SK-N-SH treated with all-trans-retinoic acid at 6 μM for 48 hours (cell line): ENCODE data around the gene ELAPOR1.

Source experiments
- ATAC-seq: fragments of 200-7000 bp; cut with Tn5 transposase; 3 replicates; pipeline ENCODE4 v1.9.1; 2020; ENCODE audit warnings: mild to moderate bottlenecking, moderate library complexity
- ARNTL ChIP-seq: fragments of 450-650 bp; formaldehyde crosslinking; IDR thresholded peaks from 2 replicates; pipeline ENCODE4 v1.5.0; 2020; ENCODE audit warnings: low read depth, mild to moderate bottlenecking, moderate library complexity, borderline replicate concordance
- BACH2 ChIP-seq: fragments of 250-450 bp; sonication (Bioruptor Pico); IDR thresholded peaks from 2 replicates; pipeline ENCODE4 v1.9.0; 2021; ENCODE audit warnings: mild to moderate bottlenecking, borderline replicate concordance
- CREB5 ChIP-seq: fragments of 250-450 bp; sonication (Bioruptor Pico); IDR thresholded peaks from 2 replicates; pipeline ENCODE4 v1.5.1; 2020; ENCODE audit warnings: low read depth, mild to moderate bottlenecking, moderate library complexity
- CSDC2 ChIP-seq: fragments of 250-450 bp; sonication (Bioruptor Pico); IDR thresholded peaks from 2 replicates; pipeline ENCODE4 v1.5.0; 2020; ENCODE audit warnings: mild to moderate bottlenecking, moderate library complexity
- CSRNP3 ChIP-seq: fragments of 250-450 bp; sonication (Bioruptor Pico); IDR thresholded peaks from 2 replicates; pipeline ENCODE4 v1.5.1; 2021; ENCODE audit warnings: mild to moderate bottlenecking, moderate library complexity
- ESRRG ChIP-seq: fragments of 250-450 bp; sonication (Bioruptor Pico); IDR thresholded peaks from 2 replicates; pipeline ENCODE4 v1.6.1; 2021; ENCODE audit warnings: mild to moderate bottlenecking
- GLIS3 ChIP-seq: fragments of 250-450 bp; sonication (Bioruptor Pico); IDR thresholded peaks from 2 replicates; pipeline ENCODE4 v1.5.0; 2020; ENCODE audit warnings: mild to moderate bottlenecking, moderate library complexity
- ISL1 ChIP-seq: fragments of 250-450 bp; sonication (Bioruptor Pico); IDR thresholded peaks from 2 replicates; pipeline ENCODE4 v2.1.2; 2022; ENCODE audit warnings: mild to moderate bottlenecking, moderate library complexity
- OSR1 ChIP-seq: fragments of 250-450 bp; sonication (Bioruptor Pico); IDR thresholded peaks from 2 replicates; pipeline ENCODE4 v1.8.0; 2022; ENCODE audit warnings: moderate library complexity, mild to moderate bottlenecking, inconsistent platforms
- POU6F1 ChIP-seq: fragments of 250-450 bp; sonication (Bioruptor Pico); IDR thresholded peaks from 2 replicates; pipeline ENCODE4 v1.8.0; 2021; ENCODE audit warnings: low read depth, mild to moderate bottlenecking, moderate library complexity, borderline replicate concordance
- PPARA ChIP-seq: fragments of 250-450 bp; sonication (Bioruptor Pico); IDR thresholded peaks from 2 replicates; pipeline ENCODE4 v1.5.0; 2020; ENCODE audit warnings: mild to moderate bottlenecking, borderline replicate concordance
- RARB ChIP-seq: fragments of 250-450 bp; sonication (Bioruptor Pico); IDR thresholded peaks from 2 replicates; pipeline ENCODE4 v1.8.0; 2021; ENCODE audit warnings: mild to moderate bottlenecking, moderate library complexity
- SNAI2 ChIP-seq: fragments of 250-450 bp; sonication (Bioruptor Pico); IDR thresholded peaks from 2 replicates; pipeline ENCODE4 v1.5.0; 2020; ENCODE audit warnings: mild to moderate bottlenecking, moderate library complexity
- TCF4 ChIP-seq: fragments of 250-450 bp; sonication (Bioruptor Pico); IDR thresholded peaks from 2 replicates; pipeline ENCODE4 v1.8.0; 2021; ENCODE audit warnings: mild to moderate bottlenecking, moderate library complexity, borderline replicate concordance
- TOX ChIP-seq: fragments of 250-450 bp; sonication (Bioruptor Pico); IDR thresholded peaks from 2 replicates; pipeline ENCODE4 v1.8.0; 2021; ENCODE audit warnings: mild to moderate bottlenecking, moderate library complexity, borderline replicate concordance
- ZC3H10 ChIP-seq: fragments of 250-450 bp; sonication (Bioruptor Pico); IDR thresholded peaks from 2 replicates; pipeline ENCODE4 v1.5.1; 2021; ENCODE audit warnings: mild to moderate bottlenecking, moderate library complexity
- ZFP3 ChIP-seq: fragments of 250-450 bp; sonication (Bioruptor Pico); IDR thresholded peaks from 2 replicates; pipeline ENCODE4 v1.5.0; 2020; ENCODE audit warnings: mild to moderate bottlenecking, moderate library complexity
- ZFP30 ChIP-seq: fragments of 450-650 bp; formaldehyde crosslinking; IDR thresholded peaks from 2 replicates; pipeline ENCODE4 v1.5.0; 2022; ENCODE audit warnings: mild to moderate bottlenecking, moderate library complexity
- ZNF70 ChIP-seq: fragments of 450-650 bp; formaldehyde crosslinking; IDR thresholded peaks from 2 replicates; pipeline ENCODE4 v1.5.0; 2020; ENCODE audit warnings: mild to moderate bottlenecking, moderate library complexity
- ZNF8 ChIP-seq: fragments of 450-650 bp; formaldehyde crosslinking; IDR thresholded peaks from 2 replicates; pipeline ENCODE4 v1.5.0; 2020; ENCODE audit warnings: mild to moderate bottlenecking, moderate library complexity

The ELAPOR1 gene

GRCh38 chr1:109113590-109114341, at the start of gene ELAPOR1:
TSS of gene ELAPOR1 (plus strand) at chr1:109114115. CDS start at chr1:109114184, 69 bp downstream.
- TF ChIP-seq ESRRG (CRISPR knock-in tag) (no peak), PPARA (CRISPR knock-in tag) (no peak)

GRCh38 chr1:109065137-109065536, 48.8 kb upstream of the ELAPOR1 start:
- ATAC-seq: no peak
- TF ChIP-seq CSRNP3 (CRISPR knock-in tag): no peak
- no peak for TF ChIP-seq ZNF70
- no peak for TF ChIP-seq SNAI2 (CRISPR knock-in tag)

More at GRCh38 chr1:109113590-109114341, at the start of gene ELAPOR1:
- ATAC-seq: peak; percentile 23

GRCh38 chr1:109067883-109068282, 46.0 kb upstream of the ELAPOR1 start:
- TF ChIP-seq CREB5 (CRISPR knock-in tag): no peak
- no peak for TF ChIP-seq OSR1 (CRISPR knock-in tag)
- TF ChIP-seq, all 23 proteins: peak for 0
- no peak for ATAC-seq

- TF ChIP-seq ESRRG (CRISPR knock-in tag) (no peak), GLIS3 (CRISPR knock-in tag) (no peak), ZC3H10 (CRISPR knock-in tag) (no peak), POU6F1 (CRISPR knock-in tag) (no peak), PPARA (CRISPR knock-in tag) (no peak), CREB5 (CRISPR knock-in tag) (no peak), ZNF8 (CRISPR knock-in tag) (no peak), RARB (no peak), SNAI2 (CRISPR knock-in tag) (no peak), ZFP30 (CRISPR knock-in tag) (no peak), ARNTL (CRISPR knock-in tag) (no peak)
- TF ChIP-seq, all 23 proteins: peak for 0
- ATAC-seq: no peak
Measured at GRCh38 chr1:109069294-109069693, 44.6 kb upstream of the ELAPOR1 start.

GRCh38 chr1:109075531-109076490, 38.1 kb upstream of the ELAPOR1 start, which contains the start of gene TAF13:
TSS of gene TAF13 (minus strand) at chr1:109076003. CDS start at chr1:109075947, 56 bp downstream.
- ATAC-seq: peak; percentile 100
- no peak for TF ChIP-seq ZNF8 (CRISPR knock-in tag)
- TF ChIP-seq PPARA (CRISPR knock-in tag): no peak
- TF ChIP-seq GLIS3 (CRISPR knock-in tag): no peak
- no peak for TF ChIP-seq ESRRG (CRISPR knock-in tag)
- TF ChIP-seq BACH2 (CRISPR knock-in tag): no peak
- TF ChIP-seq TOX: no peak
- TF ChIP-seq, all 23 proteins: peak for 0

GRCh38 chr1:109078317-109078716, 35.6 kb upstream of the ELAPOR1 start:
- no peak for ATAC-seq
- TF ChIP-seq ZNF8 (CRISPR knock-in tag) (no peak), CSDC2 (CRISPR knock-in tag) (no peak), ZFP3 (CRISPR knock-in tag) (no peak), ISL1 (no peak), TCF4 (CRISPR knock-in tag) (no peak), GLIS3 (CRISPR knock-in tag) (no peak), CREB5 (CRISPR knock-in tag) (no peak), SNAI2 (CRISPR knock-in tag) (no peak), ARNTL (CRISPR knock-in tag) (no peak), POU6F1 (CRISPR knock-in tag) (no peak), ZFP30 (CRISPR knock-in tag) (no peak), TOX (no peak), ZC3H10 (CRISPR knock-in tag) (no peak)
